ENCODE data around the gene CYTH1. TPM values are rescaled to one million over a fixed set of nuclear protein-coding genes. Genes with fewer than 3 reads are reported as not detected.

Gene CYTH1
- total RNA-seq, 2 experiments from 2014 or later, result 73.0 to 148 TPM

GRCh38 chr17:78725448-78726021 lies 56.5 kb downstream of the CYTH1 start:
- no TSS peak for BruUV-seq (replicated peaks)
- CTCF ChIA-PET (ENCODE audit: unreplicated experiment), result interaction anchor here (1.2 to 1.7 kb wide), 2 partner anchors 10 to 16 kb away, joined by 5 read pairs; no protein-coding TSS in a partner anchor
- intact Hi-C loops (cut with micrococcal nuclease; ENCODE audit: unreplicated experiment), result no loop called here

GRCh38 chr17:78724999-78725398 lies 57.1 kb downstream of the CYTH1 start:
- H3K9me3 ChIP-seq (ENCODE audit: low read length), result no peaks in the 10 kb centered on the region
- H3K4me3 ChIP-seq (ENCODE audit: low read depth, low read length, poor library complexity, severe bottlenecking), result no peak overlapping the region
- H3K36me3 ChIP-seq (ENCODE audit: insufficient read depth, low read length), result peaks cover 22% of the 10 kb centered on the region; the same call in 1 of the 2 replicates
- peaks cover 27% of the 10 kb centered on the region for H4K20me1 ChIP-seq (ENCODE audit: insufficient read depth, low read length)
- H2AFZ ChIP-seq (ENCODE audit: low read length), result no peak overlapping the region
- TF ChIP-seq EZH2phosphoT487 (IDR thresholded peaks at IDR 0.05; ENCODE audit: borderline replicate concordance, low read depth, low read length) (no peak), CTCF (conservative IDR thresholded peaks at IDR 0.05; ENCODE audit: low read length) (no peak)
- CTCF ChIA-PET (ENCODE audit: unreplicated experiment), result interaction anchor here (1.7 kb wide), 1 partner anchor 10 kb away, joined by 5 read pairs; no protein-coding TSS in a partner anchor
- H3K9me2 ChIP-seq (ENCODE audit: insufficient read depth, low read length), result no peaks in the 10 kb centered on the region
- H3K4me1 ChIP-seq (ENCODE audit: insufficient read depth, low read length, poor library complexity, severe bottlenecking), result peaks cover 99% of the 10 kb centered on the region
- no TSS peak for BruUV-seq (replicated peaks)
- H3K4me2 ChIP-seq (ENCODE audit: low read length), result peak overlapping the region; percentile 89
- POLR2A ChIA-PET, result interaction anchor here (0.7 to 2.4 kb wide), 4 partner anchors 9 to 76 kb away, joined by 3 to 29 read pairs (median 6); no protein-coding TSS in a partner anchor
- DNase-seq (ENCODE audit: low spot score), result no peak
- peaks cover 100% of the 10 kb centered on the region for H3K79me2 ChIP-seq (ENCODE audit: insufficient read depth, low read depth, low read length)
- H3K27ac ChIP-seq (ENCODE audit: low read depth, low read length, poor library complexity, severe bottlenecking), result peak overlapping the region; percentile 56
- intact Hi-C loops (cut with micrococcal nuclease; ENCODE audit: unreplicated experiment), result no loop called here

More at GRCh38 chr17:78725448-78726021, 56.5 kb downstream of the CYTH1 start:
- H3K4me2 ChIP-seq (ENCODE audit: low read length), result peak overlapping the region; percentile 89
- peaks cover 22% of the 10 kb centered on the region; the same call in 1 of the 2 replicates for H3K36me3 ChIP-seq (ENCODE audit: insufficient read depth, low read length)
- no peak for TF ChIP-seq EZH2phosphoT487 (IDR thresholded peaks at IDR 0.05; ENCODE audit: borderline replicate concordance, low read depth, low read length)
- no peak for TF ChIP-seq CTCF (conservative IDR thresholded peaks at IDR 0.05; ENCODE audit: low read length)
- peaks cover 27% of the 10 kb centered on the region for H4K20me1 ChIP-seq (ENCODE audit: insufficient read depth, low read length)
- POLR2A ChIA-PET, result interaction anchor here (0.6 to 2.4 kb wide), 9 partner anchors 9 to 536 kb away, joined by 3 to 29 read pairs (median 5); no protein-coding TSS in a partner anchor
- peaks cover 99% of the 10 kb centered on the region for H3K4me1 ChIP-seq (ENCODE audit: insufficient read depth, low read length, poor library complexity, severe bottlenecking)
- peak; percentile 47 for DNase-seq (ENCODE audit: low spot score)
- peak overlapping the region; percentile 56 for H3K27ac ChIP-seq (ENCODE audit: low read depth, low read length, poor library complexity, severe bottlenecking)
- no peaks in the 10 kb centered on the region for H3K9me3 ChIP-seq (ENCODE audit: low read length)
- H3K4me3 ChIP-seq (ENCODE audit: low read depth, low read length, poor library complexity, severe bottlenecking), result peak overlapping the region; percentile 0
- H3K79me2 ChIP-seq (ENCODE audit: insufficient read depth, low read depth, low read length), result peaks cover 100% of the 10 kb centered on the region
- no peak overlapping the region for H2AFZ ChIP-seq (ENCODE audit: low read length)
- H3K9me2 ChIP-seq (ENCODE audit: insufficient read depth, low read length), result no peaks in the 10 kb centered on the region

- ChIA-PET CTCF (ENCODE audit: unreplicated experiment) (interaction anchor here (1.7 kb wide), 1 partner anchor 11 kb away, joined by 5 read pairs; no protein-coding TSS in a partner anchor), POLR2A (interaction anchor here (0.5 to 4.9 kb wide), 5 partner anchors 8 to 32 kb away, joined by 5 to 68 read pairs (median 7); no protein-coding TSS in a partner anchor)
- DNase-seq (ENCODE audit: low spot score), result no peak
- no TSS peak for BruUV-seq (replicated peaks)
- Histone ChIP-seq H3K79me2 (ENCODE audit: insufficient read depth, low read depth, low read length) (peaks cover 100% of the 10 kb centered on the region), H4K20me1 (ENCODE audit: insufficient read depth, low read length) (peaks cover 23% of the 10 kb centered on the region), H3K4me1 (ENCODE audit: insufficient read depth, low read length, poor library complexity, severe bottlenecking) (peaks cover 99% of the 10 kb centered on the region), H3K9me2 (ENCODE audit: insufficient read depth, low read length) (no peaks in the 10 kb centered on the region), H3K4me3 (ENCODE audit: low read depth, low read length, poor library complexity, severe bottlenecking) (no peak overlapping the region), H3K27ac (ENCODE audit: low read depth, low read length, poor library complexity, severe bottlenecking) (peak overlapping the region; percentile 56), H3K9me3 (ENCODE audit: low read length) (no peaks in the 10 kb centered on the region), H3K36me3 (ENCODE audit: insufficient read depth, low read length) (peaks cover 22% of the 10 kb centered on the region; the same call in 1 of the 2 replicates), H3K4me2 (ENCODE audit: low read length) (peak overlapping the region; percentile 89; the same call in 1 of the 2 replicates), H2AFZ (ENCODE audit: low read length) (no peak overlapping the region)
- intact Hi-C loops (cut with micrococcal nuclease; ENCODE audit: unreplicated experiment), result no loop called here
- TF ChIP-seq CTCF (conservative IDR thresholded peaks at IDR 0.05; ENCODE audit: low read length) (peak; percentile 36; the same call in 1 of the 2 replicates), EZH2phosphoT487 (IDR thresholded peaks at IDR 0.05; ENCODE audit: borderline replicate concordance, low read depth, low read length) (no peak)
Observed at GRCh38 chr17:78724544-78724943, 57.5 kb downstream of the CYTH1 start.

All from OCI-LY7 (cell line).